Measurements from ENCODE around the gene GPATCH3.

GPATCH3 gene

GRCh38 chr1:26864610-26865480 lies 35.4 kb downstream of the GPATCH3 start:
- TF ChIP-seq GATA1 (IDR thresholded peaks at IDR 0.05; ENCODE audit: low read depth, low read length) (no peak), POLR2A (IDR thresholded peaks at IDR 0.05; ENCODE audit: low read length) (peak; percentile 91)
- DNase-seq = peak; percentile 97 to 98

GRCh38 chr1:26863685-26864077 lies 36.6 kb downstream of the GPATCH3 start:
- TF ChIP-seq POLR2A (IDR thresholded peaks at IDR 0.05; ENCODE audit: low read length) (no peak), GATA1 (IDR thresholded peaks at IDR 0.05; ENCODE audit: low read depth, low read length) (no peak)
- DNase-seq = no peak

- no peak for TF ChIP-seq GATA1 (IDR thresholded peaks at IDR 0.05; ENCODE audit: low read depth, low read length)
- TF ChIP-seq POLR2A (IDR thresholded peaks at IDR 0.05; ENCODE audit: low read length) = no peak
- DNase-seq = peak in 1 of 2 experiments; percentile 52
These were observed 37.2 kb downstream of the GPATCH3 start, which contains the start of gene SFN for GRCh38 chr1:26862781-26863684. TSS of gene SFN (plus strand) at chr1:26863149. CDS start at chr1:26863213, 64 bp downstream.

GRCh38 chr1:26861889-26862378 lies 38.3 kb downstream of the GPATCH3 start:
- TF ChIP-seq POLR2A (IDR thresholded peaks at IDR 0.05; ENCODE audit: low read length) (no peak), GATA1 (IDR thresholded peaks at IDR 0.05; ENCODE audit: low read depth, low read length) (no peak)
- no peak for DNase-seq

- TF ChIP-seq POLR2A (IDR thresholded peaks at IDR 0.05; ENCODE audit: low read length) = no peak
- no peak for TF ChIP-seq GATA1 (IDR thresholded peaks at IDR 0.05; ENCODE audit: low read depth, low read length)
These were observed 39.0 kb downstream of the GPATCH3 start for GRCh38 chr1:26861286-26861701.

GRCh38 chr1:26858891-26859640 lies 41.2 kb downstream of the GPATCH3 start:
- DNase-seq = no peak
- TF ChIP-seq POLR2A (IDR thresholded peaks at IDR 0.05; ENCODE audit: low read length) = no peak
- no peak for TF ChIP-seq GATA1 (IDR thresholded peaks at IDR 0.05; ENCODE audit: low read depth, low read length)

More at GRCh38 chr1:26861286-26861701, 39.0 kb downstream of the GPATCH3 start:
- DNase-seq = no peak

GRCh38 chr1:26858160-26858559 lies 42.1 kb downstream of the GPATCH3 start:
- TF ChIP-seq POLR2A (IDR thresholded peaks at IDR 0.05; ENCODE audit: low read length) (no peak), GATA1 (IDR thresholded peaks at IDR 0.05; ENCODE audit: low read depth, low read length) (no peak)
- no peak for DNase-seq

GRCh38 chr1:26857473-26858060 lies 42.7 kb downstream of the GPATCH3 start:
- no peak for TF ChIP-seq GATA1 (IDR thresholded peaks at IDR 0.05; ENCODE audit: low read depth, low read length)
- TF ChIP-seq POLR2A (IDR thresholded peaks at IDR 0.05; ENCODE audit: low read length) = no peak
- DNase-seq = no peak

GRCh38 chr1:26856604-26857469 lies 43.4 kb downstream of the GPATCH3 start:
- DNase-seq = no peak
- no peak for TF ChIP-seq GATA1 (IDR thresholded peaks at IDR 0.05; ENCODE audit: low read depth, low read length)
- TF ChIP-seq POLR2A (IDR thresholded peaks at IDR 0.05; ENCODE audit: low read length) = no peak

- TF ChIP-seq GATA1 (IDR thresholded peaks at IDR 0.05; ENCODE audit: low read depth, low read length) (no peak), POLR2A (IDR thresholded peaks at IDR 0.05; ENCODE audit: low read length) (no peak)
- no peak for DNase-seq
These were observed 44.1 kb downstream of the GPATCH3 start for GRCh38 chr1:26856181-26856580.

GRCh38 chr1:26855636-26856035 lies 44.6 kb downstream of the GPATCH3 start:
- TF ChIP-seq GATA1 (IDR thresholded peaks at IDR 0.05; ENCODE audit: low read depth, low read length) (no peak), POLR2A (IDR thresholded peaks at IDR 0.05; ENCODE audit: low read length) (no peak)
- DNase-seq = no peak

- peak in 1 of 2 experiments; percentile 52 for DNase-seq
- TF ChIP-seq GATA1 (IDR thresholded peaks at IDR 0.05; ENCODE audit: low read depth, low read length) (no peak), POLR2A (IDR thresholded peaks at IDR 0.05; ENCODE audit: low read length) (no peak)
These were observed 45.4 kb downstream of the GPATCH3 start for GRCh38 chr1:26854906-26855305.

Measured in erythroblast (primary cell).